Stimulated activated CD8-positive, alpha-beta memory T cell treated with anti-CD3 and anti-CD28 coated beads, Interleukin-4, amount 100 ng/mL, for 24 hours (primary cell): ENCODE results near the gene ZBTB8A.
"Not testable (repeated sequence)": the region's sequence is repeated elsewhere in the genome, so short reads cannot be mapped to it uniquely, and the experiment has no call there.

Experiments used
- DNase-seq: peaks from one replicate; pipeline ENCODE4 v3.0.0-alpha.2; 2020; ENCODE audit warnings: low read depth

The ZBTB8A gene

DNA sequence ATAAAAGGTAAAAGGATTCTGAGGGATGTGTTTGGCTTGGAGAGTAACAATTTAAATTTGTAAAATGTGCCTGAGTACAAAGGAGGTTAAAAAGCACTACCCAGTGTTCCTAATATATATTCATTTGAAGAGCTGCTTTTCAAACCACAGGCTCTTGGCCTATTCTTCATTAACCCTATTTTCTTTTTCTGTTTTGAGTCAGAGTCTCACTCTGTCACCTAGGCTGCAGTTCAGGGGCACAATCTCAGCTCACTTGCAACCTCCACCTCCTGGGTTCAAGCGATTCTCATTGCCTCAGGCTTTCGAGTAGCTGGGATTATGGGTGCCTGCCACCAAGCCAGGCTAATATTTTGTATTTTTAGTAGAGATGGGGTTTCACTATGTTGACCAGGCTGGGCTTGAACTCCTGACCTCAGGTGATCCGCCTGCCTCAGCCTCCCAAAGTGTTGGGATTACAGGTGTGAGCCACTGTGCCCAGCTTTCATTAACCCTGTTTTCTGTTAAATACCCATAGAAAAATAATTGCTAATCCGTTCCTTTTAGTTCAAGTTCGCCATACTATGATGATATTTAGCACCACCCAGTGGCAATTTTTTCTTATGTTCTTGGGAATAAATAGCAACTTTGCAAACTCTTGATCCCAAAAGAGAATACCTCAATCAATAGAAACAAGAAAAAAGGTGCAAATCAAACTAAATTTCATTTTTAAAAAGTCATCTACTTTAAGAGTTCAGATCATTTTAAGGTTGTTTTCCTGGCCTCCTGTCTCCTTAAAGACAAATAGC is 80.7 kb downstream of the ZBTB8A start:
- DNase-seq, result no peak

DNA sequence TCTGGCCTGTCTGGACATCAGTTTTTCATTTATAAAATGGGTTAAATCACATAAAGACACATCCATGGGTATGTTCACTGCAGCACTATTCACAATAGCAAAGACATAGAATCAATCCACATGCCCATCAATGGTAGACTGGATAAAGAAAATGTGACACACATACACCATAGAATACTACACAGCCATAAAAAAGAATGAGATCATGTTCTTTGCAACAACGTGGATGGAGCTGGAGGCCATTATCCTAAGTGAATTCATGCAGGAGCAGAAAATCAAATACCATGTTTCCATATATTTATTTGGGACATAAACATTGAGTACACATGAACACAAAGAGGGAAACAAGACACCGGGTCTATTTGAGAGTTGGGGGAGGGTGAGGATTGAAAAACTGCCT is 83.0 kb downstream of the ZBTB8A start:
- no peak for DNase-seq

DNA sequence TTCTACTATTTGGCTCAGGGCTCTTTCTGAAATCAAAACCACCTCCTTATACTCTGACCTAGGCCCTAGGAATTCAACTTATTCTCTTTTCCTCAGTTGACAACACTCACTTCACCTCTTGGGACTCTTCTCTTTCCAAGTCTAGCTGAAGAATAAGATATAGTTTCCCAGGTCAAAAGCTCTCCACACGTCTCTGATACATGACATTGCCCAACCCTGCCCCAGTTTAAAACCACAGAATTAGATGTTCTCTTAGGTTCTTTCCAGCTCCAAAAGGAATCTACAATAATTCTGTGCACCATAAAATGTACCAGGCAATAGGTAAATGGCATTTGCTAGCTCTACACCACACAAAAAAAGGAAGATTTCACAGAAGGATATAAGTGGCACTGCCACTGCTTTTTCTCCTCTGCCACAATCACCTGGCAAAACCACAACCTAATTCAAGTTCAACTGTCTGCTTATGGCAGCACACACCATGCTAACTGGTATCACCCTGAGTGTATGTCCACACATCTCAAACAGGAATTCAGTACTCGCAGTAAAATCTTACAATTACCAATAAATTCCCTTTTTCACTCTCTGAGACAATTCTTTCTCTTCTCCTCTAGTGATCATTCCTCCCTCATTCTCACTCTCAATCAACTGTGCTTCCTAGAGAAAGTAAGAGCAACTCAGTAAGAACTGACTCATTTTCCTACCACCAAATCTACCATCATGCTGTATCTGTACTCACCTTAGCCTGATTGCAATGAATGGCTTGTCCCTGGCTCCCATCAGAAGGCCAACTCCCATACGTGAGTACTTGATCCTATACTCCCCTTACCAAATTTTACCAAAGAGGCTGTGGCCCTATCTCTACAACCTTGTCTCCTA is 83.8 kb downstream of the ZBTB8A start:
- DNase-seq, result no peak

DNA sequence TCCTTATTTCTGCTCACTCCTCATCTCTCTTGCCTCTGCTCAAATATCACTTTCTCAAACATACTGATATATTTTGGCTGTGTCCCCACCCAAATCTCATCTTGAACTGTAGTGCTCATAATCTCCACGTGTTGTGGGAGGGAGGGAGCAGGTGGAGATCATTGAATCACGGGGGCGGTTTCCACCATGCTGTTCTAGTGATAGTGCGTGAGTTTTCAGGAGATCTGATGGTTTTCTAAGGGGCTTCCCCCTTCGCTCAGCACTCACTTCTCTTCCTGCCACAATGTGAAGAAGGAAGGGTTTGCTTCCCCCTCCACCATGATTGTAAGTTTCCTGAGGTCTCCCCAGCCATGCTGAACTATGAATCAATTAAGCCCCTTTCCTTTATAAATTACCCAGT is 84.5 kb downstream of the ZBTB8A start:
- DNase-seq, result no peak

DNA sequence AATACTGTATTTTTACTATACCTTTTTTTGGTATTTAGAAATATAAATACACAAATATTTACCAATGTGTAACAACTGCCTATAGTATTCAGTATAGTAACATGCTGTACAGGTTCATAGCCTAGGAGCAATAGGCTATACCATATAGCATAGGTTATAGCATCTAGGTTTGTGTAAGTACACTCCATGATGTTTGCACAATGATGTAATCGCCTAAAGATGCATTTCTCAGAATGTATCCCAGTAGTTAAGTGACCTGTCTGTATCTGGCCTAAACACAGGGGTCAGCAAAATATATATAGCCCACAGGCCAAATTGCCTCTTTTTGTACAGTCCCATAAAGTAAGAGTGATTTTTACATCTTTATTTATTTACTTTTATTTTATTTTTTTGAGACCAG is 86.9 kb downstream of the ZBTB8A start:
- DNase-seq, result no peak

DNA sequence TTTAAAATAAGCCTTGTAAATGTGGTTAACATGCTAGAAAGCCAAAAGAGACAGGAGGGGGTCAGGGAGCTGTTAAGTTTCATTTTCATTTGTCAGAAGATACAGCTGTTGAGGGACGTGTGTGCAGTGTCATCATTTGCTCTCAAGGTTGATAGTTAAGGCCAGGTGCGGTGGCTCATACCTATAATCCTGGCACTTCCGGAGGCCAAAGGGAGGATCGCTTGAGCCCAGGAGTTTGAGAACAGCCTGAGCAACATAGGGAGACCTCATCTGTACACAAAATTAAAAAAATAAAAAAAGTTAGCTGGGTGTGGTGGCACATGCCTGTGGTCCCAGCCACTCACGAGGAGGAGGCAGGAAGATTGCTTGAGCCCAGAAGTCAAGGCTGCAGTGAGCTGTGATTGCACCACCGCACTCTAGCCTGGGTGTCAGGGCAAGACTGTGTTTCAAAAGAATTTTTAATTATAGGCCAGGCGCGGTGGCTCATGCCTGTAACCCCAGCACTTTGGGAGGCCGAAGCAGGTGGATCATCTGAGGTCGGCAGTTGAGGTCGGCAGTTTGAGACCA is 88.5 kb downstream of the ZBTB8A start:
- no peak for DNase-seq

DNA sequence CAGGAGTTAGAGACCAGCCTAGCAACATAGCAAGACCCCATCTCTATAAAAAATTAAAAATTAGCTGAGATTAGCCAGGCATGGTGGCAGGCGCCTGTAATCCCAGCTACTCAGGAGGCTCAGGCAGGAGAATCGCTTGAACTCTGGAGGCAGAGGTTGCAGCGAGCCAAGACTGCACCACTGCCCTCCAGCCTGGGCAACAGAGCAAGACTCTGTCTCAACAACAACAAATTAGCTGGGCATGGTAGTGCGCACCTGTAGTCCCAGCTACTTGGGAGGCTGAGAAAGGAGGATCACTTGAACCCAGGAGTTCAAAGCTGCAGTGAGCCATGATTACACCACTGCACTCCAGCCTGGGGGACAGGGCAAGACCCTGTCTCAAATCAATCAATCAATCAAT is 90.9 kb downstream of the ZBTB8A start:
- not testable (repeated sequence) for DNase-seq

DNA sequence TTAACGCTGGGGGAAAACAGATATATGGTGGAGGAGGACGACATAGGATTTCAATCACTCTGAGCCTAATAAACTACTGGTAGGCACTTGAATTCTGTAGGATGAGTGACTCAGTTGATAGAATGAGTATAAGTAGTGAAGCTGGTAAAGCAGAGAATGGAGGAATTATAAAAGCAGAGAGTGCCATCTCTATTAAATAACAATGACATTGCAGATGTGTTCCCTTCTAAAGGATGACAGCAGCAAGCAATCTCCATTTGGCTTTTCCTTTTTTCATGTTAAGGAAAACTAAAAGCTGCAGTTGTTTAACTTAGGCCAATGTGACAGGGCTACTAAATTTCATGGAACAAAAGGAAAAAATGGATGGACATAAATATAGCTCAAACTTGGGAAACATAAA is 93.6 kb downstream of the ZBTB8A start:
- DNase-seq, result no peak

DNA sequence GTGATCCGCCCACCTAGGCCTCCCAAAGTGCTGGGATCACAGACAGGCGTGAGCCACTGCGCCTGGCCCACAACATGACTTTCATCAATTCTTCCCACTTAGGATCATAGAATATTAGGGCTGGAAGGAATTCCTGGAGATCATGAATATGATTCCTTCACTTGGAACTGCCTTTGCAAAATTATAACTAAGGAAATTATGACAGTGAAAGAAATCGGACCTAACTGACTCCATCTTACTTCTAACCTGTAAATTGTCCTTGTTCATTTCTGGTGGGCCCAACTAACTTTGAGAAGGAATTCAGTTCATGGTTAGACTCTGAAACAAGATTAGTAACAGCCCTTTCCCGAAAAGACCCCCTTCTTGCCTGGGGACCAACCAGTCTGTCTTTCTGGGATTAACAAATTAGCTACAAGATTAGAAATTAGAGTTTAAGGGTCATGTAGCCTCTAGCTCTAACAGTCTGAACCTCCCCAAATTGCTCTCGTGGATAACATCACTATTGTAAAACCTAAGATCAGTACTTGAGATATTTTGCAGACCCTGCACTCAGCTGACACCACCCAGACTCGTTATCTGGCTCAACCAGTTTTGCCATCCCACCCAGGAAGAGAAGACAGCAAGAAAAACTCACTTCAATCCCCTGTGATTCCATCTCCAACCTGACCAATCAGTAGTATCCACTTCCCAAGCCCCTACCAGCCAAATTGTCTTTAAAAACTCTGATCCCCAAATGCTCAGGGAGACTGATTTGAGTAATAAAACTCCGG is 96.5 kb downstream of the ZBTB8A start:
- no peak for DNase-seq

DNA sequence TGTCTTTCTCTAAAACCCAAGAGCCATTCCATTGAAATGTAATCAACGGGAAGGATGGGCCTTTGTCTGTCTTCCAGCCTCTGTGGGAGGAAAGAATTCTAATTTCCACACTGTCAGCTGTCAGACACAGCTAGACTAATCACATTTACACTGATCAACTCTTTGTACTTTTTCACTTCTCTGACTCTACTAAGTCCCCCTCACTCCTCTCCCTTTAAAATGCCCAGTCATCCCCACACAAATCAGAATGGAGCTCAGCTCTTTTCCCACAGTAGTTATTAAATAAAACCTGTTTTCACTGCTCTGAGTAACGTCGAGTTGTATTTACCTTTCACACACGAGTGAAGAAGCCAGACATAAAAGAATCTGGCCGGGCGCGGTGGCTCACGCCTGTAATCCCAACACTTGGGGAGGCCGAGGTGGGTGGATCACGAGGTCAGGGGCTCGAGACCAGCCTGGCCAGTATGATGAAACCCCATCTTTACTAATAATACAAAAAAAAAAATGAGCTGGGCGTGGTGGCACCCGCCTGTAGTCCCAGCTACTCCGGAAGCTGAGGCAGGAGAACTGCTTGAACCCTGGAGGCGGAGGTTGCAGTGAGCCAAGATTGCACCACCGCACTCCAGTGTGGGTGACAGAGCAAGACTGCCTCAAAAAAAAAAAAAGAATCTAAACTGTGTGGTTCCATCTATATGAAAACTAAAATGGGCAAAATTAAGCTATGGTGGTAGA is 97.9 kb downstream of the ZBTB8A start:
- DNase-seq, result no peak

DNA sequence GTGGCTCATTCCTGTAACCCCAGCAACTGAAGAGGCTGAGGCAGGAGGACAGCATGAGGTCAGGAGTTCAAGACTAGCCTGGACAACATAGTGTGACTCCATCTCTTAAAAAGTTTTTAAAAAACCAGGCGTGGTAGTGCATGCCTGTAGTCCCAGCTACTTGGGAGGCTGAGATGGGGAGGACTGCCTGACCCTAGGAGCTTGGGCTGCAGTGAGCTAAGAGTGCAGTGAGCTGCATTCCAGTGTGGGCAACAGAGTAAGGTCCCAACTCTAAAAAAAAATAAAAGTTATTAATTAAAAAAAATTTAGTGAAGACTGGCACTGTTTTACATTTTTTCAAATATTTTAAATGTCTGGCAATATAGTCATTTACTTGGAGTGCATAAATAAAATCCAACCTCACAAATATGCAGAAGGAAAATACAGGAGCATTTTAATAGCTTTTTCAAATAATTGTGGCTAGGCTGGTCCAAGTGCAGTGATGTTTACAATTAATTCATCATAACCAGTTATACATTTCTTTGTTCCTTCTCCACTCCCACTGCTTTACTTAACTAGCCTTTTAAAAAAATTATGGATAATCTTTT is 100.4 kb downstream of the ZBTB8A start:
- no peak for DNase-seq

DNA sequence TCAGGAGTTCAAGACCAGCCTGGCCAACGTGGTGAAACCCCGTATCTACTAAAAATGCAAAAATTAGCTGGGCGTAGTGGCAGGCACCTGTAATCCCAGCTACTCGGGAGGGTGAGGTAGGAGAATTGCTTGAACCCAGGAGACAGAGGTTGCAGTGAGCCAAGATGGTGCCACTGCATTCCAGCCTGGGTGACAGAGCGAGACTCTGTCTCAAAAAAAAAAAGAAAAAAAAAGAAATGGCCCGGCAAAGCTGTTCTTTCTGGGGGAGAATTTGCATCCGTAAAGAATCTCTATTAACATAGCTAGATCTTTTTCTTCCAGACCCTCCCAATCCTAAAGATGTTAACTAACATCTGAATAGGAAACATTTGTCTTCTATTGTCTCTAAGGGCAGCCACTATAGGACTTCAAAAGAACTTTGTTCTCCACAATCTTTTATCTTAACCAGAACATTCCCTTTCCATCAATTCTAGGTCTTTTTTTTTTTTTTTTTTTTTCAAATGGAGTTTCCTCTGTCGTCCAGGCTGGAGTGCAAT is 103.1 kb downstream of the ZBTB8A start:
- DNase-seq, result not testable (repeated sequence)

DNA sequence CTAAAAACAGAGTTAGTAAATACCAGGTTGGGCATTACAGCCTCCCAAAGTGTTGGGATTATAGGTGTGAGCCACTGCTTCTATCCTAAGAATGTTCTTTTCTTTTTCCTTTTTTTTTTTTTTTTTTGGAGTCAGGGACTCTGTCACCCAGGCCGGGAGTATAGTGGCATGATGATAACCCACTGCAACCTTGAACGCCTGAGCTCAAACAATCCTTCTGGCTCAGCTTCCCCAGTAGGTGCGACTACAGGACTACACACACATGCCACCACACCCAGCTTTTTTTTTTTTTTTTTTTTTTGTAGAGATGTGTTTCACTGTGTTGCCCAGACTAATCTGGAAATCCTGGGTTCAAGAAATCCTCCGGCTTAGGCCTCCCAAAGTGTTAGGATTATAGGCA is 105.2 kb downstream of the ZBTB8A start:
- no peak for DNase-seq

DNA sequence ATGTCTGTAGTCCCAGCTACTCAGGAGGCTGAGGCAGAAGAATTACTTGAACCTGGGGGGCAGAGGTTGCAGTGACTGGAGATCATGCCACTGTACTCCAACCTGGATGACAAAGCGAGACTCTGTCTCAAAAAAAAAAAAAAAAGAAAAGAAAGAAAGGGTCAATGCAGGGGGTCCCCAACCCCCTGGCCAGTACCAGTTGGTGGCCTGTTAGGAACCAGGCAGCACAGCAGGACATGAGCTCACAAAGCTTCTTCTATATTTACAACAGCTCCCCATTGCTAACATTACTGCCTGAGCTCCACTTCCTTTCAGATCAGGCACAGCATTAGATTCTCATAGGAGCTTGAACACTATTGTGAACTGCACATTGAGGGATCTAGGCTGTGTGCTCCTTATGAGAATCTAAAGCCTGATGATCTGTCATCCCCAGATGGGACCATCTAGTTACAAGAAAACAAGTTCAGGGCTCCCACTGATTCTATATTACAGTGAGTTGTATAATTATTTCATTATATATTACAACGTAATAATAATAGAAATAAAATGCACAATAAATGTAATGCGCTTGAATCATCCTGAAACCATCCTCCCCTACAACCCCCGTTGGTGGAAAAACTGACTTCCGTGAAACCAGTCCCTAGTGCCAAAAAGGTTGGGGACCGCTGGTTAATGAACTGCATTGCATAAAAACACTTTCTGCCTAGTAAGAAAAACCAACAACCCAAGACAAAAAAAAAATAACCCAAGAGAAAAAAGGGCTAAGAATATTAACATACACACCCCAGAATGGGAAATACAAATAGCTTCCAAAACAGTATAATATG is 108.3 kb downstream of the ZBTB8A start:
- no peak for DNase-seq

DNA sequence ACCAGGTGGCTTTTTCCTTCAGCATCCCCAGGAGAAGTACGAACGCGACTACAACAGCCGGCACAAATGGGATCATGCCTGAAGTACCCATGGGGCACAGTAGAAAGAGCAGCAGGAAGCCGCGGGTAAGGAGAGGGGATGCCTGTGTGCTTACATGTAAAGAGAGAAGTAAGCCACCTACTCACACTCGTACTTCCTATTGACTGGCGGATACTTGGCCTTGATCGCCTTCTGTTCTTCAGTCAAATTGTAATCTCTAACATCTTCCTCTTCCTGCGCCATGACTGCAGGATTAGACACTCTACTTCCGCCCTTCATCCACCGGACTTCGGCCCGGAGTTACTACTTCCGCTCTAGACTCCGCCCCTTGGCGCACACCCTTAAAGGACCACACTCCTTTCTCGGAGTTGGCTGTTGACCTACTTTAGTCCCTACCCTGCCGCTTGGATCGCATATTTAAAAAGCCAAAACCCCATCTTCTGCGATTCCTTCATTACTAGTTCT is 111.1 kb downstream of the ZBTB8A start, which contains the start of gene ZBTB8OS:
ZBTB8OS (minus strand) TSS at position 303 of the 504 bp plus-strand sequence; CDS start at position 282, 21 bp downstream.
- peak; percentile 76 for DNase-seq

DNA sequence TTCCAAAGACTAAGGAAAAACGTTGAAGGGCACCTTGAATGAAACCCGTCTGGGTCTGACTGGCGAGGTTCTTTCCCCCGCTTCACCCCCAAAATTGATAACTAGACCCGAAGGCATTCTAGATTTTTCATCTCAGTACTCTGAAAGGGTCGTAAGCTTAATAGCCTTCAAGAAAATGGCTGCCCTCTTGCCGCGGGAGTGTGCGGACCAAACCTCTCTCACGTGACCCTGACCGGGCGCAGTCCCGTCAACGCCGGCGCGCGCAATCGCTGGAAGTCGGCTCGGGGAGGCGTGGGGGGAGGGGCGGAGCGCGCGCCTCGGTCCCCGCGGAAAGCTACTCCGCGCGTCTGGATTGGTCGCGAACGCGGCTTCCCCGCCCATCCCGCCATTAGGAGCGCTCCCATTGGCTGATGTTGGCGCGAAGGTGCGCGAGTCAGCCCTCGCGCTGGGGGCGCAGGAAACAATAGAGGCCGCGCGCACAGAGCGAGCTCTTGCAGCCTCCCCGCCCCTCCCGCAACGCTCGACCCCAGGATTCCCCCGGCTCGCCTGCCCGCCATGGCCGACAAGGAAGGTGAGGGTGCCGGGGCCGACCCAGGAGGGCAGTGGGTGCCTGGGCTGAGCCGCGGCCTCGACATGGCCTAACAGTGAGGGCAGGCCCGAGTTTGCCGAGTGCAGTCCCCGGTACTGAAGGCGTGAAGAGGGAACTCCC is 111.7 kb downstream of the ZBTB8A start, which contains the start of gene RBBP4:
RBBP4 (plus strand) TSS at position 457 of the 709 bp plus-strand sequence; CDS start at position 556, 99 bp downstream.
- peak; percentile 99 for DNase-seq

DNA sequence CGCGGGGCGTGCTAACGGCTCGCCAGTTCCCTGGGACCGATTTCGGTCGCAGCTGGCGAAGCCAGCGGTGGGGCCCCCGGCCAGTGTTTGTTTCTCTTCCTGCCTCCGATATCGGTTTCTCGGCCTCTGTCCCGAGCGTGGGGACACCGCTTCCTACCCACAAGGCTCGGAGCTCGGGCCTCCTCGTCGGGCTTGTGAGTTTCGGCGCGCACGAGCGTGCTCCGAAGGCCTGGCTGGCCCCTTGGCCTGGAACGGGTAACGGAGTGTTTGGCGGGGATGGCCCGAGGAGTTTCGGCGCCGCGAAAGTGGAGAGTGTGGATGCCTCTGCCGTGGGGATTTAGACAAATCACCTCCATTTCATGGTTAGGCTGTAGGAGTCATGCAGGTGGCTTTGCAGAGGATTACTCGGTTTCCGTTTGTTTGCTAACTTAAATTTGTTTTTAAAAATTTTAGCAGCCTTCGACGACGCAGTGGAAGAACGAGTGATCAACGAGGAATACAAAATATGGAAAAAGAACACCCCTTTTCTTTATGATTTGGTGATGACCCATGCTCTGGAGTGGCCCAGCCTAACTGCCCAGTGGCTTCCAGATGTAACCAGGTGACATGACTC is 112.3 kb downstream of the ZBTB8A start:
- no peak for DNase-seq

DNA sequence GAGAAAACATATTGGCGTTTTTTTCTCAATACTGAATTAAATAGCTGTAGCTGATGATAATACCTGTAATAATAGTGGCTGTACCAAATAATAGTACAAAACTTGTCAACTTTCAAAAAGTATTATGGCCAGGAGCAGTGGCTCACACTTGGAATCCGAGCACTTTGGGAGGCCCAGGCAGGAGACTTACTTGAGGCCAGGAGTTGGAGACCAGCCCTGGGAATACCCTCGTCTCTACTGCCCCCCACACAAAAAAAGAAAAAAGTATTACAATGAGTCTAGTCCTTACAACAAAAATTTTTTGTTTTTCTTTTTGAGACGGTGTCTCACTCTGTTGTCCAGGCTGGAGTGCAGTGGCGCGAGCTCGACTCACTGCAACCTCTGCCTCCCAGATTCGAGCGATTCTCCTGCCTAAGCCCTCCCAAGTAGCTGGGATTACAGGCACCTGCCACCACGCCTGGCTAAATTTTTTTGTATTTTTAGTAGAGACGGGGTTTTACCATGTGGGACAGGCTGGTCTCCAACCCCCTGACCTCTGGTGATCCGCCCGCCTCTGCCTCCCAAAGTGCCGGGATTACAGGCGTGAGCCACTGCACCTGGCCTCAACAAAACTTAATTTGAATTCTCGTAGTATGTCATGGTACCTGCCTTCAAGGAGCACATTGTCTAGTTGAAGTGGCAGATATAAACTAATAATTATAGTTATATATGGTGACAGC is 113.2 kb downstream of the ZBTB8A start:
- no peak for DNase-seq
